COLO829 (cell line): Measurements from ENCODE around the gene EIF1.
"Not testable (repeated sequence)": the region's sequence is repeated elsewhere in the genome, so short reads cannot be mapped to it uniquely, and the experiment has no call there.

Experiments used
- DNase-seq: peaks from one replicate; pipeline ENCODE4 v3.0.0; 2012; ENCODE audit warnings: low spot score

The EIF1 gene

DNA sequence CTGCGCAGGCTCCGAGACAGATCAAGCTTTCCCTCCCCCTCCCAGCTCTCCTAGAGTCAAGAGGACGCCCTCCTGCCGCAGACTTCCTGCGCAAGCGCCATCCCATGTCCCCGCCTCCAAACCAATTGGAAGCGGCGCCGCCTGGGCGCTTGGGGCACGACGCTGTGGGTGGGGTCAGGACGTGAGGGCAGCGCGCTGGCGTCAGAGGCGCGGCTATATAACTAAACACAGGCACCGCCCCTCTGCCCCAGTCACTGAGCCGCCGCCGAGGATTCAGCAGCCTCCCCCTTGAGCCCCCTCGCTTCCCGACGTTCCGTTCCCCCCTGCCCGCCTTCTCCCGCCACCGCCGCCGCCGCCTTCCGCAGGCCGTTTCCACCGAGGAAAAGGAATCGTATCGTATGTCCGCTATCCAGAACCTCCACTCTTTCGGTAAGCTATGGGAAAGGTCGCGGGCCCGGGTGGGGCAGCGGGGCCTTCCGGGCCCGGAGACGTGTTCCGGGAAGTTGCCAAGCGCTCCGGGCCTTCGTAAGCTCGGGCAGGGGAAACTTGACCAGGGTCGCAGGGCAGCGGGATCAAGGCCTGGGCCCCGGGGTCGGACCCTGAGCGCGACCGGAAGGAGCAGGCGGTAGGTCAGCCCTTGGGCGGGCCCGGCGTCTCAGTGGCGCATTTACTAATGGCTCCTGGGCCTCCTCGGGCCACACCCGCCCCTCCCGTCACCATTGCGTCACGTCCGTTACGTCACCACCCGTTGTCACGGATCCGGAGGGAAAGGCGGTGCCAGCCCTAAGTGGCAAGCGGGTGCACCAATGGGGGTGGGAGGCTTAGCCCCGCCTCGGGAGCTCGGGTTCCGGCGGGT lies at the start of gene EIF1:
EIF1 (plus strand) TSS at position 245 of the 856 bp plus-strand sequence; CDS start at position 399, 154 bp downstream.
- DNase-seq: peak; percentile 98

- DNase-seq: no peak
These were observed 49.7 kb upstream of the EIF1 start for GRCh38 chr17:41638941-41639340.

DNA sequence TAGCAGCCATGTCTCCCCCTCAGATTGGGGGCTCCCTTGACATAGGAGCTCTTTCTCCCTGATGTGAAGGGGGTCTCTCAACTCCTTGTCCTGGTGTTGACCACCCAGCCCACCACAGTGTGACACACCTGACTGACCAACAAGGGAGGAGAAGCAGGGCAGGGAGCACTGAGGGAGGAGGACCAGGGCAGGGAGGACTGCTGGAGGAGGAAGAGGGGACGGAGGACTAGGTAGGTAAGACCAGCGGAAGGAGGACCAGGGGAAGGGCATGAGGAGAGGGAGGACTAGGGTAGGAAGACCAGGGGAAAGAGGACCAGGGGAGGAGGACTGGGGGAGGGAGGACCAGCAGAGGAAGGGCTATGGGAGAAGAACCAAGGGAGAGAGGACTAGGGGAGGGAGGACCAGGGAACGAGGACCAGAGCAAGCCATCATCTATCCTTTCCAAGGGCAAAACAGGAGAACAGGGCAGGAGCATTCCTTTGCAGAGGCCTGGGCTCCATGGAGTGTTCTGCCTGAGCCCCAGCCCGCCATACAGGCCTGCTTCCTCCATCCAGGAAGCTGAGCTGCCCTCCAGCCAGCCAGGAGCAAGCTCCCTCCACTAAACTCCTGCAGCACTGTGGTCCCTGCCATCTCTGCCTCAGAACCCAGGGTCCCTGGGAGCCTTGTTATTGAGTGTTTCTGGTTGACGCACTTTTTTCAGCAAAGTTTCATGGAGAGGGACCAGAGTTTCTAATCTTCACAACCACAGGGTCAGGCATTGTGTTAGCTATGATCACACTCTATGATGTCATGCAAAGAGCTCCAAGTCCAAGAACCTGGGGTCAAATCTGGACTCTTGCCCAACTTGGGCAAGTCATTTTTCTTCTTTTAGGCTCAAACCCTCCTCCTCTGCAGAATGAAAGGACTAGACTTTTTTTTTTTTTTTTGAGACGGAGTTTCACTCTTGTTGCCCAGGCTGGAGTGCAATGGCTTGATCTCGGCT lies 48.9 kb upstream of the EIF1 start:
- DNase-seq: no peak

- not testable (repeated sequence) for DNase-seq
These were observed 48.1 kb upstream of the EIF1 start for GRCh38 chr17:41640596-41640995.

DNA sequence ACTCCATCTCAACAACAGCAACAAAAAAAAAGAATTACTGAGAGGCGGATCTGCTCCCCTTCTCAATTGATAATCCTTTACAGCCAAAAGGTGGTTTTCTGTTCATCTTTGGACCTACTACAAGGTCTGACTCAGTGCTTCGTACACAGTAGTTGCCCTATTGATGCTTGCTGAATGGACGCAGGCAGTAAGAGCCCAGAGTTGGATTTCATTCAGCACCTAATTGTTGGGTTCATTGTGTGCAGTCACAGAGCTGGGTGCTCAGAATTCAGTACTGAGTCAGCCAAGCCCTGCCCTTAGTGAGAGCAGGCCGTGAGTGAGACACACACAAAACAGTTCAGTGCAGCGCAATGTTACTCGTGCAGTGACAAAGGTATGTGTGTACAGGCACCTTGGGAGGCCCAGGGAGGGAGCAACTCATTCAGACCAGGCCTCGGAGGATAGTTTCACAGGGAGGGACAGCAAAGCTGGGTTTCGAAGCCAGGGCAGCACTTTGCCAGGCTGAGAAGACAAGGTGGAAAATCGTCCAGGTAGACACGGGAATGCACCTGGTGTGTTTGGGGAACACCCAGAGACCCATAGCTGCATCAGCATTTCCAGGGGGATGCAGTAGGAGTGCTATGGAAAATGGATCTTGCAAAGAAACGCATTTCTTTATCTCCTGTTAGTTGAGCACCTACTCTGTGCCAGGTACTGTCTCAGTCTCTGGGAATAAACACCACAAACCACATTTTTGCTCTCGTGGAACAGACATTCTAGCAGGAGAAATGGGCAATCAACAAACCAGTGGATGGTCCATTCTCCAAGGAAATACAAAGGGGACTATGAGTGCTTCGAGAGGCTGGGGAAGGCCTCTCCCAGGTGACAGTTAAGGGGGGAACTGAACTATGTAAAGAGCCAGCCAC lies 46.2 kb upstream of the EIF1 start:
- no peak for DNase-seq

GRCh38 chr17:41647038-41647813 lies 41.5 kb upstream of the EIF1 start:
- no peak for DNase-seq

DNA sequence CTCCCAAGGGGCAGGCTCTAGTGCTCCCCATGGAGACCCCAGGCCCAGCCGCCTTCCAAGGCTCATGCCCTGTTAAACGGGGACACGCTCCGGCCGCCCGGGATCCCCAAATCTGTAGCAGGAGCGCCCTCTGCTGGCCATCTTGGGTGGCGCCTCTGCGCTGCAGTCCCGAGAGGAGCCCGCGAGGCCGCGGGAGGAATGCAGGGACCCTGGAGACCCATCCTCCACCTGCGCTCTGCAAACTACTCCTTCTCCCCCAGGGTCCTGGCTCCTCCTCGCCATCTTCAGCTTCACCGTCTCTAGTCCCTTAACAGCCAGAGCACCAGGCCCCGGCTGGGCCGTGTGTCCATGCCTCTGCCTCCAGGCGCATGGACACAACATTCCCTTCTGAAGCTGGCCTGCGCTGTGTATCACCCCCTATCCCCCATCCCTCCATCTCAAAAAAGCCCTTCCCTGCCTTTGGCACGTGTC lies 40.7 kb upstream of the EIF1 start:
- peak; percentile 74 for DNase-seq

DNA sequence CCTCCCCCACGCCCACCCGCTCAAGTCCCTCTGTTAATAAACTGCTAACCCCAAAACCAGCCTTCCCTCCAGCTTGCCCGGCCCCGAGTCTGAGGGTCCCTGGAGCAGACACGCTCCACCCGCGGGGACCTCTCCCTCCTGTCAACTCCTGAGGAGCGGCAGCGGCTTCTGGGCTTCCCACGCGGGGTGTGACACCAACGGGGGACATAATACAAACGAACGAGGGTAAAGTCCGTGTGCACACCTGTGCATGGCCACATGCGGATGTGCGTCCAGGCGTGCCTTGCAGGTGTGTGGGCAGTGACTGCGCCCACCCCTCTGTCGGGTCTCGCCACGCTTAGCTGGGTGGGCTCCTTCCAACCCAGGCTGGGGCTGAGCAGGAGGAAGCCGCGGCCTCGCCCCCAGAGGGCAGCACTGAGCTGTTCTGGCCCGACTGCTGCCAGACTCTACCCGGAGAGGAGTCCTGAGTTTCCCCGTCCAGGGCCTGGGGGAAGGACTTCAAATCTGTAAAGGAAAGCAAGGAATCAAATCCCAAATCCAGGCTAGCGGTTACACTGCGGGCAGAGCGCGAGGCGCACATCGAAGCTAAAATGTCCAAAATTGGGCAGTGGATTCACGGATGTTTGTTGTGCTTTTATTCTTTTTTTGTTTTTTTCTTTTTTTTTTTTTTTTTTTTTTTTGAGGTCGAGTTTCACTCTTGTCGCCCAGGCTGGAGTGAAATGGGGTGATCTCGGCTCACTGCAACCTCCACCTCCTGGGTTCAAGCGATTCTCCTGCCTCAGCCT lies 40.1 kb upstream of the EIF1 start:
- DNase-seq: peak; percentile 72

- no peak for DNase-seq
These were observed 38.7 kb upstream of the EIF1 start for GRCh38 chr17:41649923-41650519.

DNA sequence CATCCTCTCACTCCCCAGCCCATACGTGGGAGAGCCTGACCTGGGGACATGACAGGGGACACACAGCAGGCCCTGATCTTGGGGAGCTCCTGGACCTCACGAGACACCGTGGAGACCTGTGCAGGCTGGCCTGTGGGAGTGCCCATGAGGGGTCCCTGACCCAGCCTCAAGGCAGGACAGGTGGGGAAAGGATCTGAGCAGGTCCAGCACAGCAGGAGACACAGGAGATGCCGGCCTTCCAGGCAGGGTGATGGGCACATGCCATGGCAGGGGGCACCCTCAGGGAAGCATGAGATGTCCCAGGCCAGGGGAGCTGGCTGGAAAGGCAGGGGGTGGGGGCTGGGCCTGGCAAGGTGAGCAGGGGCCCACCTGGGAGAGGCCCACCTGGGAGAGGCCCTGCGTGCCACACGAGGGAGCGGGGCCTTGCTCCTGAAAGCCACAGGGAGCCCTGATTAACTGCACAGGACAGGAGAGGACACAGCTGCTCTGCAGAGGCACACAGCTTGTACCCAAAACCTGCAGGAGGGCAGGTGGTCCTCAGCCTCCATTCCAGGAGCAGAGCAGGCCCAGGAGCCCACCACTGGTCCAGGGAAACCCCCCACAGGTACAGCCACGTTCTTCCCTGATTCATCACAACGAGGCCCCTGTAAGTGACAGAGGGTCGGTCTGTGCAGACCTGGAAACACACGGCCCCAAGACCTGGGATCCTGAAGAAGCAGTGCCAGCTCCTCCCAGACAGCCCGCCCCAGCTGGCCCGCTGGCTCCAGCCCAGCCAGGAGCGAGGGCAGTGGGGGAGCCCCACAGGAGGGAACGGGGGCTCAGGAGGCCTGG lies 37.7 kb upstream of the EIF1 start:
- DNase-seq: no peak

DNA sequence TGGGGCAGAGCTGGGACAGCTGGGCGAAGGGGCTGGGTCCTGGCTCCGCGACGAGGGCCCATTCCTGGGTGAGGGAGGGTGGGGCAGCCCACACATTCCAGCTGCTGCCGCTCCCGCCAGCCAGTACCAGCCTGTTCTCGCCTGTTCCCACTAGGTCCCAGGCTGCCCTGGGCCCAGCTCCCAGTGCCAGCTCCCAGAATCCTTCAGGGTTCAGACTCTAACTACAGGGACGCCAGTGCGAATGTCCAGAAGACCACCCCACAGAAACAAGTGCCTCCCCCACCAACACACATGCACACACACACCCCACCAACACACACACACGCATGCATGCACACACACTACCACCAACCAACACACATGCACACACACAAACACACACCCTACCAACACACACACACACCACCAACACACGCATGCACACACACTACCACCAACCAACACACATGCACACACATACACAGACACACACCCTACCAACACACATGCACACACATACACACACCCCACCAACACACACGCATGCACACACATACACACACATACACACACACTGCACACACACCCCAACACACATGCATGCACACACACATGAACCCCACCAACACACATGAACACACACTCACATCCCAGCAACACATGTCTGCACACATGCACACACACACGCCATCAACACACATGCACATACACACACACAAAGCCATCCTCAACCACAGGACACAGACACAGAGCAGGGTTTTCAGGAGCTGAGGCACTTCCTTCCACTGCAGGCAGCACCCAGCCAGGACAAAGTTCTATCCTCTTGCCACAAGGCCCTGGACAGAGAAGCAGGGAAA lies 36.8 kb upstream of the EIF1 start:
- DNase-seq: no peak

DNA sequence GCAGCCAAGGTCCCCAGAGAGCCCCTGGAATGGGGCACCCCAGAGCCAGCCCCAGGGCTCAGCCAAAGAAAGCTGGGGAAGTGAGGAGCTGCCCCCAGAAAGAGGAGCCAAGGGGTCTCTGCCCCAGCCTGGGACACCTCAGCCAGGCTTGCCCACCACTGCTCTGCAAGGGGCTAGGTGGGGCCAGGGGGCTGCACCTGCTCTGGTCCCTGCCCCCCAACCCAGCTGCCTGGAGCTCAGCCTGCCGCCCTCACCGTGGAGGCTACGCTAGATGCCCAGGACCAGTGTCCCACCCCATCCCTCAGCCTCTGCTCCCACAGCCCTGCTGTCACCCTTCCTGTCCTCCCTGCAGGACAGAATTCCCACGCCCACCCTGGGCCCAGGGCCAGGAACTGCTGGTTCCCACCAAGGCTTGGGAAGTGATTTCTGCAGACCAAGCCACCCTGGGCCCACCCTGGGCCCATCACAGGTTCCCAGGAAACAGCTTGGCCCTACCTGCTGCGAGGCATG lies 36.2 kb upstream of the EIF1 start:
- DNase-seq: no peak

DNA sequence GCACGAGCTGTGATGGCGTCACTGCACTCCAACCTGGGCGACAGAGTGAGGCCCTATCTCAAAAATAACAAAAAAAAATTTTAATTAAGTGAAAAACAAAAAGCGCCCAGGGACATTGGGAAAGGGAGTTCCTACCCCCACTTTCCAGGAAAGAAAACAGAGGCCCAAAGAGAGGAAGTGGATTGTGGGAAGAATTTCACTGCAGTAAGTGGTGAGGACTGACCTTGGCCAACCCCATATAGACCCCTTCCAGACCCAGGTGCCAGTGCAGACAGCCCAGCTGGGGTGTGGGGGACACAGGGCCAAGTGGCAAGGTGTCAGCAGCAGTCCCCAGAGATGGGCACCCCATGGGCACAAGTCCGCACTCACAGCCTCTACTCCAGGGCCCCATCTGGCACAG lies 35.3 kb upstream of the EIF1 start:
- no peak for DNase-seq

DNA sequence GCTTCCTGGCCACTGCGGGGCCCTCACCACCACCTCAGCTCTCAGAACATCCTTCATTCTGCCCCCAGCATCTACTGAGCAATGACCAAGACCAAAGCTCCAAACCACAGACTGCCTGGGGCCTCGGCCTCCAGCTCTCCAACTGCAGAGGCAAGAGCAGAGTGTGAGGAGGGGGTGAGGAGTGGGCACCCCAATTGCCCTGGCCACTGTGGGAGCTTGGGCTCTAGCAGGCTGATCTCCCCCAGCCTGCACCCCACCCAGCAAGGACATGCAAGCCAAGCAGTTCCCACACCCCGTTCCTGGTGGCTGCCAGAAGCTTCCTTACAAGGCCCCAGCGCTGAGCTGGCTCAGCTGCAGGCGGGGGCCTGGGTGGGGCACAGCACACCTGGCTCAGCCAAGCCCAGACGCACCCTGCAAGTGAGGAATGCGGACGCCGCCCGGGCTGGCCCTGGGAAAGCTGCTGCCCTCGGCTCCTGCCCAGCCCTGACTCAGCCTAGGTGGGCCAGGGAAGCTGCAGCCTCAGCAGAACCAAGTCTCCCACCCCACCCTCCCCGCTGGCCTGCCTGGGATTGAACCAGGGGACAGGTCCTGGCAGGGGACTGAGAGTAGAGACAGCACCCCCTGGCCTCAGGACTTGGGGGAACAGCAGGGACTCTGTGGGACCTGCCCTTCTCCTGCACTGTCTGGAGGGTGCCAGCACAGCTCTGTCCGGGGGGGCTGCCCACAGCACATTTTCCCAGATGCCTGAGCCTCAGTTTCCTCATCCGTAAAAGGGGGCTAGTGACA lies 34.6 kb upstream of the EIF1 start:
- DNase-seq: no peak

GRCh38 chr17:41654678-41655607 lies 33.7 kb upstream of the EIF1 start:
- DNase-seq: no peak
